ENCODE results near the gene CEP57. TPM values are rescaled to one million over a fixed set of nuclear protein-coding genes. Genes with fewer than 3 reads are reported as not detected.

CEP57 gene
- total RNA-seq, 1 donor from 2014 or later: 31.3 TPM

DNA sequence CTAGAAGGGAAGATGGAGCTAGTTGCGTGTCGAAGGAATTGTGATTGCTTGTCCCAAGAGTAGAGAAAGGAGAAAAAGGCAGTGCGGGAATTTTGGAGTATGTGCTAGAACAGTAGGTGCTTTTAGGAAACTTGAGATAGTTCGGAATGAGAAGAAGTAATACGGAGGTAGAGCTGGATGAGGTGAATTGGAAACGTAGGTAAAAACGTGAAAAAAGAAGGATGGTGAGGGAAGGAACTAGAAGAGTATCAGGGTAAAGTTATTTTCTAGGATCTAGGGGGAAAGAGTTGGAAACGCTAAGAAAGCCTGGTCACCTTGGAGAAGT, 1.4 kb downstream of the CEP57 start:
- DNase-seq (ENCODE audit: extremely low spot score, unreplicated experiment): no peak
- H3K27ac Mint-ChIP-seq (ENCODE audit: unreplicated experiment): peak overlapping the region; percentile 100
- peaks cover 27% of the 10 kb centered on the region for H3K4me1 Mint-ChIP-seq (ENCODE audit: unreplicated experiment)
- H3K4me3 Mint-ChIP-seq (ENCODE audit: unreplicated experiment): peak overlapping the region; percentile 100
- no peaks in the 10 kb centered on the region for H3K9me3 Mint-ChIP-seq (ENCODE audit: unreplicated experiment)
- TF ChIP-seq, protein P1, sequence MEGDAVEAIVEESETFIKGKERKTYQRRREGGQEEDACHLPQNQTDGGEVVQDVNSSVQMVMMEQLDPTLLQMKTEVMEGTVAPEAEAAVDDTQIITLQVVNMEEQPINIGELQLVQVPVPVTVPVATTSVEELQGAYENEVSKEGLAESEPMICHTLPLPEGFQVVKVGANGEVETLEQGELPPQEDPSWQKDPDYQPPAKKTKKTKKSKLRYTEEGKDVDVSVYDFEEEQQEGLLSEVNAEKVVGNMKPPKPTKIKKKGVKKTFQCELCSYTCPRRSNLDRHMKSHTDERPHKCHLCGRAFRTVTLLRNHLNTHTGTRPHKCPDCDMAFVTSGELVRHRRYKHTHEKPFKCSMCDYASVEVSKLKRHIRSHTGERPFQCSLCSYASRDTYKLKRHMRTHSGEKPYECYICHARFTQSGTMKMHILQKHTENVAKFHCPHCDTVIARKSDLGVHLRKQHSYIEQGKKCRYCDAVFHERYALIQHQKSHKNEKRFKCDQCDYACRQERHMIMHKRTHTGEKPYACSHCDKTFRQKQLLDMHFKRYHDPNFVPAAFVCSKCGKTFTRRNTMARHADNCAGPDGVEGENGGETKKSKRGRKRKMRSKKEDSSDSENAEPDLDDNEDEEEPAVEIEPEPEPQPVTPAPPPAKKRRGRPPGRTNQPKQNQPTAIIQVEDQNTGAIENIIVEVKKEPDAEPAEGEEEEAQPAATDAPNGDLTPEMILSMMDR (IDR thresholded peaks at IDR 0.05): no peak
- H3K36me3 Mint-ChIP-seq (ENCODE audit: unreplicated experiment): no peaks in the 10 kb centered on the region
- H3K27me3 Mint-ChIP-seq (ENCODE audit: unreplicated experiment): no peaks in the 10 kb centered on the region

DNA sequence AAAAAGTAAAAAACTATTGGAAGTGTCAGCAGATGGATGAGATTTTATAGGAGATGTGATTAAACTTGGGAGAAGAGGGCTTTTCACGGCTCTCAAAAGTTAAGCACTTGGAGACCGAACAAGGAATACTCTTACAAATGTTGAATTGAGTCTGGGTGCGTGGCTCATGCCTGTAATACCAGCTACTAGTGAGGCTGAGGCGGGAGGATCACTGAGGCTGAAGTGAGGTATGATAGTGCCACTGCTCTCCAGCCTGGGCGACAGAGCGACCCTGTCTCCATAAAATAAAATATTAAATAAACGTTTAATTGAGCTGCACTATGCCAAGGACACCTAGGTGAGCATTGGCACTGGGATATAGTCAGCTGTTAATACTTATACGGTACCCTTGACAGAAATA, 1.9 kb downstream of the CEP57 start:
- H3K9me3 Mint-ChIP-seq (ENCODE audit: unreplicated experiment): no peaks in the 10 kb centered on the region
- peak overlapping the region; percentile 100 for H3K4me3 Mint-ChIP-seq (ENCODE audit: unreplicated experiment)
- no peak for DNase-seq (ENCODE audit: extremely low spot score, unreplicated experiment)
- H3K27ac Mint-ChIP-seq (ENCODE audit: unreplicated experiment): no peak overlapping the region
- H3K4me1 Mint-ChIP-seq (ENCODE audit: unreplicated experiment): peaks cover 27% of the 10 kb centered on the region
- TF ChIP-seq, protein P1 (IDR thresholded peaks at IDR 0.05): no peak
- no peaks in the 10 kb centered on the region for H3K27me3 Mint-ChIP-seq (ENCODE audit: unreplicated experiment)
- no peaks in the 10 kb centered on the region for H3K36me3 Mint-ChIP-seq (ENCODE audit: unreplicated experiment)

DNA sequence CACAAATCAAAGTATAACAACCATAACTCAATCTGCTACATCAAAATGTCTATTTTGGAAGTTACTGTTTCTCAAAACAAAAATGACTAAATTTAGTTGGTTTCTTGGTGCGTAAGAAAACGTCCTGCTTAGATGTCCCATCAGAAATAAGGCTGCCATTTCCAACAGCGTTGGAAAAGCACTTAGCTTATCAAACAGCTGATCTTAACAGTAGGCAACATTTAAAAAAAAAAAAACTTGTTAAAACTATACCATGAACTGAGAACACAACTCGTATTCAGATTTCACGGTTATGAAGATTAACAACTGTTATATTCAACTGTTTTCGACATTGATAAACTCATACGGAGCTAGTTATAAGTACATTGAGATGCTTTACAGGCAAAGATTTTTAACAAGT, 2.4 kb downstream of the CEP57 start:
- TF ChIP-seq, protein P1 (IDR thresholded peaks at IDR 0.05): no peak
- no peaks in the 10 kb centered on the region for H3K27me3 Mint-ChIP-seq (ENCODE audit: unreplicated experiment)
- no peak for DNase-seq (ENCODE audit: extremely low spot score, unreplicated experiment)
- no peaks in the 10 kb centered on the region for H3K9me3 Mint-ChIP-seq (ENCODE audit: unreplicated experiment)
- H3K4me1 Mint-ChIP-seq (ENCODE audit: unreplicated experiment): peaks cover 27% of the 10 kb centered on the region
- no peak overlapping the region for H3K4me3 Mint-ChIP-seq (ENCODE audit: unreplicated experiment)
- no peaks in the 10 kb centered on the region for H3K36me3 Mint-ChIP-seq (ENCODE audit: unreplicated experiment)
- no peak overlapping the region for H3K27ac Mint-ChIP-seq (ENCODE audit: unreplicated experiment)

DNA sequence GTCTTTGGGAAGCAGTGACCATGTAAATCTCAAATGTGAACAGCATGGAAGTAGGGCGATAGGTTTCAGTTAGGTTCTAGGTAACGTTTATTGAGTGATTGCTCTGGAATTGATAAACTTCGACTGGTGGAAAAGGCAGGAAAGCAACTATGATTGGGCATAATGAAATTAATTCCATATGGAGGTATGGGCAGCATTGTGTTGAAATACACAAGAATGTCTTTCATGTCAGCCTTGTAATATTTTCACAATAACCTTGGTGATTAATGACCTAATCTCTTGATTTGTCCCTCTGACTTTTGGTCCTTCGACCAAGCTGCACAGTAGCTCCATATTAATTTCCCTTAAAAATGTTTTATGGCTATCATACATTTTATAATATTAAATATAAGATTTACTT, 2.8 kb downstream of the CEP57 start:
- TF ChIP-seq, protein P1 (IDR thresholded peaks at IDR 0.05): no peak
- no peak overlapping the region for H3K27ac Mint-ChIP-seq (ENCODE audit: unreplicated experiment)
- H3K27me3 Mint-ChIP-seq (ENCODE audit: unreplicated experiment): no peaks in the 10 kb centered on the region
- no peaks in the 10 kb centered on the region for H3K9me3 Mint-ChIP-seq (ENCODE audit: unreplicated experiment)
- H3K4me3 Mint-ChIP-seq (ENCODE audit: unreplicated experiment): no peak overlapping the region
- DNase-seq (ENCODE audit: extremely low spot score, unreplicated experiment): no peak
- H3K4me1 Mint-ChIP-seq (ENCODE audit: unreplicated experiment): peaks cover 22% of the 10 kb centered on the region
- no peaks in the 10 kb centered on the region for H3K36me3 Mint-ChIP-seq (ENCODE audit: unreplicated experiment)

DNA sequence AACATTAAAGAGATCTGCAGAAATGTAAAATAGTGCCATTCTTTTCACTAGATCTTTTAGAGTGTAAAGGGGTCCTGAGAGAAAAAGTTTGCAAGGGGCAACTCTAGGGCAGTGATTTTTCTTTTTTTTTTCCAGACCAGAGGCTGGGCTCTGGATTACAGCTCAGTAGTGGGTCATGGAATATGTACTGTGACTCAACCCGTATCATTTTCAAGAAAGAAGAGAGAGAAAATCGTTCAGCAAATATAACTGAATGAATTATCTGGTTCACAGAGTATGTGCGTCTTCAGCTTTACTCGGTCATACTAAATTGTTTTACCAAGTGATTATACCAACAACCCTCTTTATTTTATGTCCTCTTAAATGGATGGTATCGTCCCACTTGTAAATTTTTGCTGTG, 3.8 kb downstream of the CEP57 start:
- no peak for DNase-seq (ENCODE audit: extremely low spot score, unreplicated experiment)
- Mint-ChIP-seq H3K4me1 (ENCODE audit: unreplicated experiment) (peaks cover 16% of the 10 kb centered on the region), H3K4me3 (ENCODE audit: unreplicated experiment) (no peak overlapping the region), H3K27me3 (ENCODE audit: unreplicated experiment) (no peaks in the 10 kb centered on the region), H3K27ac (ENCODE audit: unreplicated experiment) (no peak overlapping the region), H3K36me3 (ENCODE audit: unreplicated experiment) (no peaks in the 10 kb centered on the region), H3K9me3 (ENCODE audit: unreplicated experiment) (no peaks in the 10 kb centered on the region)
- TF ChIP-seq, protein P1 (IDR thresholded peaks at IDR 0.05): no peak
